PFSK-1 (cell line): ENCODE data around the gene PUM2.

ENCODE experiments used
- POLR2AphosphoS5 ChIP-seq: IDR thresholded peaks from 2 replicates; pipeline ENCODE4 v1.6.1; 2012; ENCODE audit warnings: low read depth, mild to moderate bottlenecking, control low read depth, low read length, moderate library complexity
- TAF1 ChIP-seq: IDR thresholded peaks from 2 replicates; pipeline ENCODE4 v1.6.1; 2012; ENCODE audit warnings: low read length, control low read depth, borderline replicate concordance; ENCODE audit not compliant: insufficient read depth
- TF ChIP-seq, protein P1 (sequence below), 2 experiments: IDR thresholded peaks; 2 replicates each; pipeline versions ENCODE4 v1.6.1 to v1.8.0; 2011 to 2012; ENCODE audit warnings: low read depth in 2 of 2, low read length in 2 of 2, control low read depth in 1 of 2, inconsistent platforms in 1 of 2, mild to moderate bottlenecking in 1 of 2, moderate library complexity in 1 of 2; ENCODE audit not compliant: insufficient read depth in 1 of 2

- TF ChIP-seq POLR2AphosphoS5 (no peak), TAF1 (no peak)
- TF ChIP-seq, protein P1, sequence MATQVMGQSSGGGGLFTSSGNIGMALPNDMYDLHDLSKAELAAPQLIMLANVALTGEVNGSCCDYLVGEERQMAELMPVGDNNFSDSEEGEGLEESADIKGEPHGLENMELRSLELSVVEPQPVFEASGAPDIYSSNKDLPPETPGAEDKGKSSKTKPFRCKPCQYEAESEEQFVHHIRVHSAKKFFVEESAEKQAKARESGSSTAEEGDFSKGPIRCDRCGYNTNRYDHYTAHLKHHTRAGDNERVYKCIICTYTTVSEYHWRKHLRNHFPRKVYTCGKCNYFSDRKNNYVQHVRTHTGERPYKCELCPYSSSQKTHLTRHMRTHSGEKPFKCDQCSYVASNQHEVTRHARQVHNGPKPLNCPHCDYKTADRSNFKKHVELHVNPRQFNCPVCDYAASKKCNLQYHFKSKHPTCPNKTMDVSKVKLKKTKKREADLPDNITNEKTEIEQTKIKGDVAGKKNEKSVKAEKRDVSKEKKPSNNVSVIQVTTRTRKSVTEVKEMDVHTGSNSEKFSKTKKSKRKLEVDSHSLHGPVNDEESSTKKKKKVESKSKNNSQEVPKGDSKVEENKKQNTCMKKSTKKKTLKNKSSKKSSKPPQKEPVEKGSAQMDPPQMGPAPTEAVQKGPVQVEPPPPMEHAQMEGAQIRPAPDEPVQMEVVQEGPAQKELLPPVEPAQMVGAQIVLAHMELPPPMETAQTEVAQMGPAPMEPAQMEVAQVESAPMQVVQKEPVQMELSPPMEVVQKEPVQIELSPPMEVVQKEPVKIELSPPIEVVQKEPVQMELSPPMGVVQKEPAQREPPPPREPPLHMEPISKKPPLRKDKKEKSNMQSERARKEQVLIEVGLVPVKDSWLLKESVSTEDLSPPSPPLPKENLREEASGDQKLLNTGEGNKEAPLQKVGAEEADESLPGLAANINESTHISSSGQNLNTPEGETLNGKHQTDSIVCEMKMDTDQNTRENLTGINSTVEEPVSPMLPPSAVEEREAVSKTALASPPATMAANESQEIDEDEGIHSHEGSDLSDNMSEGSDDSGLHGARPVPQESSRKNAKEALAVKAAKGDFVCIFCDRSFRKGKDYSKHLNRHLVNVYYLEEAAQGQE (IDR thresholded peaks at IDR 0.05; ENCODE audit: insufficient read depth in 1 of 2, low read depth in 2 of 2, low read length in 2 of 2), result no peak
Observed at GRCh38 chr2:20235655-20236305, 114.9 kb downstream of the PUM2 start.
